AG10803 (cell line): ENCODE results near the gene BIN1.

Experiments
- DNase-seq: peaks from one replicate; pipeline ENCODE4 v3.0.0; 2010; ENCODE audit warnings: low read depth
- H3K4me3 ChIP-seq: 2 replicates; pipeline ENCODE4 v1.5.1; 2011; ENCODE audit warnings: mild to moderate bottlenecking, low read length, control low read depth
- TF ChIP-seq, protein P1 (sequence below): conservative IDR thresholded peaks from 2 replicates; pipeline ENCODE4 v1.5.1; 2011; ENCODE audit warnings: mild to moderate bottlenecking, low read length, control low read depth, inconsistent platforms

BIN1 gene

GRCh38 chr2:127057371-127058245, 49.3 kb downstream of the BIN1 start:
- TF ChIP-seq, protein P1, sequence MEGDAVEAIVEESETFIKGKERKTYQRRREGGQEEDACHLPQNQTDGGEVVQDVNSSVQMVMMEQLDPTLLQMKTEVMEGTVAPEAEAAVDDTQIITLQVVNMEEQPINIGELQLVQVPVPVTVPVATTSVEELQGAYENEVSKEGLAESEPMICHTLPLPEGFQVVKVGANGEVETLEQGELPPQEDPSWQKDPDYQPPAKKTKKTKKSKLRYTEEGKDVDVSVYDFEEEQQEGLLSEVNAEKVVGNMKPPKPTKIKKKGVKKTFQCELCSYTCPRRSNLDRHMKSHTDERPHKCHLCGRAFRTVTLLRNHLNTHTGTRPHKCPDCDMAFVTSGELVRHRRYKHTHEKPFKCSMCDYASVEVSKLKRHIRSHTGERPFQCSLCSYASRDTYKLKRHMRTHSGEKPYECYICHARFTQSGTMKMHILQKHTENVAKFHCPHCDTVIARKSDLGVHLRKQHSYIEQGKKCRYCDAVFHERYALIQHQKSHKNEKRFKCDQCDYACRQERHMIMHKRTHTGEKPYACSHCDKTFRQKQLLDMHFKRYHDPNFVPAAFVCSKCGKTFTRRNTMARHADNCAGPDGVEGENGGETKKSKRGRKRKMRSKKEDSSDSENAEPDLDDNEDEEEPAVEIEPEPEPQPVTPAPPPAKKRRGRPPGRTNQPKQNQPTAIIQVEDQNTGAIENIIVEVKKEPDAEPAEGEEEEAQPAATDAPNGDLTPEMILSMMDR, result no peak
- no peak overlapping the region for H3K4me3 ChIP-seq
- DNase-seq, result no peak

- no peak for DNase-seq
- TF ChIP-seq, protein P1, result no peak
- no peak overlapping the region for H3K4me3 ChIP-seq
Observed at GRCh38 chr2:127056631-127057370, 50.2 kb downstream of the BIN1 start.

- TF ChIP-seq, protein P1, result no peak
- DNase-seq, result no peak
- H3K4me3 ChIP-seq, result no peak overlapping the region
Observed at GRCh38 chr2:127056086-127056485, 50.9 kb downstream of the BIN1 start.

DNA sequence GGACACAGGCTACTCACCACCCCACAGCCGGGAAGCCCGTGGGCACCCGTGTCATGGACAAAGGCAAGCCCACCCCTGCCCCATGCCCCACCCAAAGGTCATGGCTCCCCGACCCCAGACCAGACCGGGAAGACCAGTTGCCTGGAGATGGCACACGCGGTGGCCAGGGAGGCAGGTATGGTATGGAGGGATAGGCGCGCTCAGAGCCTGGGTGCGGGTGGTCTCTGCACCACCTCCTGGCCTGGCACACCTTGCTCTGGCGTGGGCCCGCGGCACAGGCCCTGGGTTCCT, 51.2 kb downstream of the BIN1 start:
- TF ChIP-seq, protein P1, result no peak
- no peak overlapping the region for H3K4me3 ChIP-seq
- no peak for DNase-seq

DNA sequence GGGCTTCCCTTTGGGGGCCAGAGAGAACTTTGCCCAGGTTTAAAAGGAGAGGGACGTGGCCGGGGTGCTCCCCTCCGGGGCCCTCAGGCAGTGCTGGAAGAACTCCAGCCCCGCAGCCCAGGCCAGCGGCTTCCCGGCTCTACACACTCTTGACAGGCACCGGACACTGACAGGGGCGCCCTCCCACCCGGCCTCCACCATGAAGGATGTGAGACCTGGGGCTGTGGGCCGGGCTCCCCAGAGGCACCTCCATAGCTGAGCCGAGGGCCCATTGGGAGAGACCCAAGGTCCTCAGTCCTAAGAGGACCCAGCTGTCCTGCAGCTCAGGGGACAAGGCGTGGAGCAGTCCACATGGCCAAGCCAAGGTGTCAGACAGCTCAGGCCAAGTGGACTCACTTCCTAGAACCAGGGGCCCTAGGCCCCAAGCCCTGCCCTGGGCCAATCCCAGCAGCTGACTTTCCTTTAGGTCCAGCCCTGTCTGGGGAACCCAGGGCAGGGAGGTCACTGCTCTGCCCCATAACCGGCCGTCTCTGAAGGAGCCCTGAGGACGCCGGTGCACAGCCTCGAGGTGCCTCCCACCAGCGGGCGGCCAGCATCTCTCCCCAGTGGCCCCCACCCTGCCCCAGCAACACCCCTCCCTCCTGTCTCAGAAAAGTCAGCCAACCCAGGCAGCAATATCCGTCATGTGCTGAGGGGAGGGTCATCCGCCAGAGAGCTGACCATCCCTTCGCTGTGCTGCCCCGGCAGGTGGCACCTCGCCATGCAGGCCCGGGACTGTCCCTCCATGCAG, 51.8 kb downstream of the BIN1 start:
- H3K4me3 ChIP-seq, result no peak overlapping the region
- TF ChIP-seq, protein P1, result no peak
- DNase-seq, result no peak

DNA sequence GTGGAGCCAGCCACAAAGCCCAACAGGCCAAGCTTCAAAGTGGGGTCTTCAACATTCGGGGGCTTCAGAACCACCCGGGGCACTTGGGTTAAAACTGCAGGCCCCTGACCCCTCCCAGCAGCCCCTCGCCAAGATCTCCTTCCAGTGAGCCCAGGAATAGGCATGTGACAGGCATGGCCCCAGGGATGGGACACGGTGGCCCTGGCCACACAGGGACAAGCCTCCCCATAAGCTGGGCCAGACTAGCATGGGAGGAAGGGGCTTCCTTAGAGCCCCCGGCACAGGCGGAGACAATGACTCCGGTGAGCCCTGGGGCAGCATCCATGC, 52.4 kb downstream of the BIN1 start:
- H3K4me3 ChIP-seq, result no peak overlapping the region

More for the DNA sequence above, 52.4 kb downstream of the BIN1 start:
- TF ChIP-seq, protein P1, result no peak
- no peak for DNase-seq
